Mesenteric fat pad (tissue), 1 donor: ENCODE data around the gene ZFR. TPM values are rescaled to one million over a fixed set of nuclear protein-coding genes. Genes with fewer than 3 reads are reported as not detected.
"Not testable (repeated sequence)": the region's sequence is repeated elsewhere in the genome, so short reads cannot be mapped to it uniquely, and the experiment has no call there.

Source experiments
- DNase-seq: peaks from one replicate; pipeline ENCODE4 v3.0.0-alpha.2; 2020; ENCODE audit warnings: low spot score
- total RNA-seq: library from RNA; stranded (reverse); fragmentation: NEBNext Ultra II Directional; extraction: Animal tissue kit (Norgen Biotek cat#: 25700); gene quantifications from one replicate; pipeline ENCODE4 v1.2.1, GENCODE V29; 2021
- donor health status: DM: yes; HTN: yes; CAD: no.

ZFR gene
- total RNA-seq, 1 donor from 2014 or later = 78.5 TPM

GRCh38 chr5:32323741-32324140, 120.8 kb downstream of the ZFR start:
- no peak for DNase-seq

GRCh38 chr5:32322882-32323281, 121.7 kb downstream of the ZFR start:
- DNase-seq = peak; percentile 80

GRCh38 chr5:32321787-32322186, 122.8 kb downstream of the ZFR start:
- not testable (repeated sequence) for DNase-seq

- DNase-seq = peak; percentile 65
These were observed 124.0 kb downstream of the ZFR start for GRCh38 chr5:32320576-32320975.

GRCh38 chr5:32319926-32320543, 124.5 kb downstream of the ZFR start:
- DNase-seq = peak; percentile 51

- DNase-seq = no peak
These were observed 125.1 kb downstream of the ZFR start for GRCh38 chr5:32319392-32319791.

- DNase-seq = no peak
These were observed 127.5 kb downstream of the ZFR start for GRCh38 chr5:32317041-32317440.

GRCh38 chr5:32315221-32316014, 129.1 kb downstream of the ZFR start:
- DNase-seq = no peak

GRCh38 chr5:32314658-32315057, 129.9 kb downstream of the ZFR start:
- no peak for DNase-seq

GRCh38 chr5:32314152-32314488, 130.4 kb downstream of the ZFR start:
- DNase-seq = not testable (repeated sequence)

GRCh38 chr5:32312595-32313332, 131.8 kb downstream of the ZFR start, which contains the start of gene MTMR12:
Gene MTMR12 (minus strand): TSS chr5:32312939. CDS start chr5:32312838, 101 bp downstream.
- peak; percentile 100 for DNase-seq

GRCh38 chr5:32312197-32312594, 132.3 kb downstream of the ZFR start:
- DNase-seq = peak; percentile 92

- peak; percentile 73 for DNase-seq
These were observed 132.9 kb downstream of the ZFR start for GRCh38 chr5:32311404-32312196.

GRCh38 chr5:32309761-32310160, 134.8 kb downstream of the ZFR start:
- DNase-seq = no peak

- no peak for DNase-seq
These were observed 135.6 kb downstream of the ZFR start for GRCh38 chr5:32308946-32309345.

- no peak for DNase-seq
These were observed 136.8 kb downstream of the ZFR start for GRCh38 chr5:32307769-32308194.

GRCh38 chr5:32304622-32305021, 139.9 kb downstream of the ZFR start:
- no peak for DNase-seq
